Measurements from ENCODE around the gene PVALB.

DNA sequence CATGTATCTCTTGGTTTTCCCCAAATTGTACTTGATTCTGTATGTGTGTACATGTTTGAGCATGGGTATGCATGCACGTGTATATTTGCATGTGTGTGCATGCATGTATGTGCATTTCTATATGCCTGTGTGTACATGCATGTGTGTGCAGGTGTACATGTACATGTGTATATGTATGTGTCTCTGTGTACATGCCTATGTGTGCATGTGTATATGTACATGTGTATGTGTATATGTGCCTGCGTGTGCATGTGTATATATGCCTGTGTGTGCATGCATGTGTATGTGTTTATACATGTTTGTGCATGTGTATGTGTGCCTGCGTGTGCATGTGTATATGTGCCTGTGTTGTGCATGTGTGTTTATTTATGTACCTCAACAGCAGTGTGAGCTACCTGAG lies 38.6 kb upstream of the PVALB start:
- TF ChIP-seq, protein P1, sequence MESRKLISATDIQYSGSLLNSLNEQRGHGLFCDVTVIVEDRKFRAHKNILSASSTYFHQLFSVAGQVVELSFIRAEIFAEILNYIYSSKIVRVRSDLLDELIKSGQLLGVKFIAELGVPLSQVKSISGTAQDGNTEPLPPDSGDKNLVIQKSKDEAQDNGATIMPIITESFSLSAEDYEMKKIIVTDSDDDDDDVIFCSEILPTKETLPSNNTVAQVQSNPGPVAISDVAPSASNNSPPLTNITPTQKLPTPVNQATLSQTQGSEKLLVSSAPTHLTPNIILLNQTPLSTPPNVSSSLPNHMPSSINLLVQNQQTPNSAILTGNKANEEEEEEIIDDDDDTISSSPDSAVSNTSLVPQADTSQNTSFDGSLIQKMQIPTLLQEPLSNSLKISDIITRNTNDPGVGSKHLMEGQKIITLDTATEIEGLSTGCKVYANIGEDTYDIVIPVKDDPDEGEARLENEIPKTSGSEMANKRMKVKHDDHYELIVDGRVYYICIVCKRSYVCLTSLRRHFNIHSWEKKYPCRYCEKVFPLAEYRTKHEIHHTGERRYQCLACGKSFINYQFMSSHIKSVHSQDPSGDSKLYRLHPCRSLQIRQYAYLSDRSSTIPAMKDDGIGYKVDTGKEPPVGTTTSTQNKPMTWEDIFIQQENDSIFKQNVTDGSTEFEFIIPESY (IDR thresholded peaks at IDR 0.05; ENCODE audit: borderline replicate concordance, low read depth) = no peak
- TF ChIP-seq, protein P2, sequence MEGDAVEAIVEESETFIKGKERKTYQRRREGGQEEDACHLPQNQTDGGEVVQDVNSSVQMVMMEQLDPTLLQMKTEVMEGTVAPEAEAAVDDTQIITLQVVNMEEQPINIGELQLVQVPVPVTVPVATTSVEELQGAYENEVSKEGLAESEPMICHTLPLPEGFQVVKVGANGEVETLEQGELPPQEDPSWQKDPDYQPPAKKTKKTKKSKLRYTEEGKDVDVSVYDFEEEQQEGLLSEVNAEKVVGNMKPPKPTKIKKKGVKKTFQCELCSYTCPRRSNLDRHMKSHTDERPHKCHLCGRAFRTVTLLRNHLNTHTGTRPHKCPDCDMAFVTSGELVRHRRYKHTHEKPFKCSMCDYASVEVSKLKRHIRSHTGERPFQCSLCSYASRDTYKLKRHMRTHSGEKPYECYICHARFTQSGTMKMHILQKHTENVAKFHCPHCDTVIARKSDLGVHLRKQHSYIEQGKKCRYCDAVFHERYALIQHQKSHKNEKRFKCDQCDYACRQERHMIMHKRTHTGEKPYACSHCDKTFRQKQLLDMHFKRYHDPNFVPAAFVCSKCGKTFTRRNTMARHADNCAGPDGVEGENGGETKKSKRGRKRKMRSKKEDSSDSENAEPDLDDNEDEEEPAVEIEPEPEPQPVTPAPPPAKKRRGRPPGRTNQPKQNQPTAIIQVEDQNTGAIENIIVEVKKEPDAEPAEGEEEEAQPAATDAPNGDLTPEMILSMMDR (IDR thresholded peaks at IDR 0.05) = no peak
- TF ChIP-seq RXRA (IDR thresholded peaks at IDR 0.05; ENCODE audit: borderline replicate concordance, low read depth) = no peak
- TF ChIP-seq EP300 (IDR thresholded peaks at IDR 0.05; ENCODE audit: borderline replicate concordance in 1 of 2, low read depth in 1 of 2, low read length in 1 of 2) = no peak
- no peak for TF ChIP-seq EZH2phosphoT487 (IDR thresholded peaks at IDR 0.05; ENCODE audit: borderline replicate concordance, low read depth)
- no peak for TF ChIP-seq REST (IDR thresholded peaks at IDR 0.05; ENCODE audit: low read depth, low read length)
- TF ChIP-seq RFX5 (IDR thresholded peaks at IDR 0.05; ENCODE audit: low read length) = no peak
- no peak for TF ChIP-seq MAX (IDR thresholded peaks at IDR 0.05; ENCODE audit: low read depth)
- no peak for TF ChIP-seq FOXM1 (IDR thresholded peaks at IDR 0.05; ENCODE audit: low read depth)

Data from SK-N-SH (cell line).